DND-41 (cell line): ENCODE measurements around the gene SLC6A12.

ENCODE experiments used
- EZH2 ChIP-seq: IDR thresholded peaks from 3 replicates; pipeline ENCODE4 v1.6.1; 2012; ENCODE audit warnings: borderline replicate concordance, low read depth, mild to moderate bottlenecking, moderate library complexity, low read length, inconsistent platforms; ENCODE audit not compliant: severe bottlenecking
- TF ChIP-seq, protein P1 (sequence below): IDR thresholded peaks from 2 replicates; pipeline ENCODE4 v1.5.1; 2012; ENCODE audit warnings: borderline replicate concordance, low read length, moderate library complexity, mild to moderate bottlenecking; ENCODE audit not compliant: poor library complexity, severe bottlenecking; ENCODE audit errors: extremely low read depth

DNA sequence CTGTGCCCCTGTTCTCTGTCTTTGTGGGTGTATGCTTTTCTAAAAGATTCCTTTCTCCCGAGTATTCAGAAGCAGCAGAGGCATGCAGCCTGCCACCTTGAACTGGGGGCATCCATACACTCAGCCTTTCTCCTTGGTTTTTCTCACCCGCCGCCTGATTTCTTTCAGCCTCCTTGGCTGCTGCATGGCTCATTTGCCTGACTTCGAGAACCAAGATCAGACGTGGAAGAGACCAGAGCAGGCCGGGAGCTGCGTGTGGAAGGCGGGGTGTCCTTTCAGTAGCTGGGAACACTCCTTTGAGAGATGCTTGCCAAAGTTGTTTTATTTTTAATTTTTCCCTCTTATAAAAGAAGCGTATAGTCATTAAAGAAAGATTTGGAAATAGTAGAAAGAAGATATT is 53.1 kb downstream of the SLC6A12 start:
- TF ChIP-seq, protein P1, sequence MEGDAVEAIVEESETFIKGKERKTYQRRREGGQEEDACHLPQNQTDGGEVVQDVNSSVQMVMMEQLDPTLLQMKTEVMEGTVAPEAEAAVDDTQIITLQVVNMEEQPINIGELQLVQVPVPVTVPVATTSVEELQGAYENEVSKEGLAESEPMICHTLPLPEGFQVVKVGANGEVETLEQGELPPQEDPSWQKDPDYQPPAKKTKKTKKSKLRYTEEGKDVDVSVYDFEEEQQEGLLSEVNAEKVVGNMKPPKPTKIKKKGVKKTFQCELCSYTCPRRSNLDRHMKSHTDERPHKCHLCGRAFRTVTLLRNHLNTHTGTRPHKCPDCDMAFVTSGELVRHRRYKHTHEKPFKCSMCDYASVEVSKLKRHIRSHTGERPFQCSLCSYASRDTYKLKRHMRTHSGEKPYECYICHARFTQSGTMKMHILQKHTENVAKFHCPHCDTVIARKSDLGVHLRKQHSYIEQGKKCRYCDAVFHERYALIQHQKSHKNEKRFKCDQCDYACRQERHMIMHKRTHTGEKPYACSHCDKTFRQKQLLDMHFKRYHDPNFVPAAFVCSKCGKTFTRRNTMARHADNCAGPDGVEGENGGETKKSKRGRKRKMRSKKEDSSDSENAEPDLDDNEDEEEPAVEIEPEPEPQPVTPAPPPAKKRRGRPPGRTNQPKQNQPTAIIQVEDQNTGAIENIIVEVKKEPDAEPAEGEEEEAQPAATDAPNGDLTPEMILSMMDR = no peak
- TF ChIP-seq EZH2 = no peak
